K562 (cell line): ENCODE data around the gene EGFL7. TPM values are rescaled to one million over a fixed set of nuclear protein-coding genes. Genes with fewer than 3 reads are reported as not detected.
A peak's percentile ranks its signal among the peaks of the same experiment; 100 is the strongest.

Experiments
- BHLHE40 ChIP-seq: IDR thresholded peaks from 2 replicates; pipeline ENCODE4 v1.6.1; 2011; ENCODE audit warnings: low read length, improper control_type of control experiment
- CREM ChIP-seq: IDR thresholded peaks from 2 replicates; pipeline ENCODE4 v1.6.1; 2014; ENCODE audit warnings: antibody characterized with exemption, low read depth
- FUS ChIP-seq: fragments of 200-400 bp; formaldehyde crosslinking; optimal IDR thresholded peaks from 2 replicates; pipeline ENCODE3; 2017; ENCODE audit warnings: low read depth, low read length
- IRF2 ChIP-seq: sonication (generic); formaldehyde crosslinking; IDR thresholded peaks from 2 replicates; pipeline ENCODE4 v1.8.1; 2022; ENCODE audit warnings: mild to moderate bottlenecking, missing genetic modification reagents
- PRMT5 ChIP-seq: sonication (generic); formaldehyde crosslinking; IDR thresholded peaks from 2 replicates; pipeline ENCODE4 v1.5.0; 2020; ENCODE audit warnings: missing genetic modification reagents
- PRPF4 ChIP-seq: fragments of 200-400 bp; formaldehyde crosslinking; IDR thresholded peaks from one replicate; pipeline ENCODE4 v1.6.1; 2017; ENCODE audit warnings: low read length, low read depth, mild to moderate bottlenecking; ENCODE audit not compliant: insufficient read depth, poor library complexity, severe bottlenecking
- RBM14 ChIP-seq: fragments of 200-400 bp; formaldehyde crosslinking; IDR thresholded peaks from 2 replicates; pipeline ENCODE4 v1.6.1; 2018; ENCODE audit warnings: low read depth, mild to moderate bottlenecking, low read length, moderate library complexity, borderline replicate concordance; ENCODE audit not compliant: insufficient read depth
- RBM22 ChIP-seq: fragments of 200-400 bp; formaldehyde crosslinking; IDR thresholded peaks from 2 replicates; pipeline ENCODE4 v1.6.1; 2018; ENCODE audit warnings: low read length, low read depth; ENCODE audit not compliant: poor library complexity, severe bottlenecking
- RBM25 ChIP-seq: fragments of 200-400 bp; formaldehyde crosslinking; IDR thresholded peaks from 2 replicates; pipeline ENCODE4 v1.6.1; 2018; ENCODE audit warnings: low read length, low read depth, moderate library complexity; ENCODE audit not compliant: severe bottlenecking
- SETDB1 ChIP-seq: IDR thresholded peaks from one replicate; pipeline ENCODE4 v1.6.1; 2012; ENCODE audit warnings: low read length, control low read depth, inconsistent platforms
- SMARCB1 ChIP-seq: IDR thresholded peaks from 2 replicates; pipeline ENCODE4 v1.6.1; 2011; ENCODE audit warnings: improper control_type of control experiment, low read depth; ENCODE audit not compliant: insufficient read length
- SNIP1 ChIP-seq: fragments of 450-650 bp; IDR thresholded peaks from 2 replicates; pipeline ENCODE4 v1.7.1; 2017; ENCODE audit warnings: low read depth, mild to moderate bottlenecking
- TCF7 ChIP-seq: sonication (generic); IDR thresholded peaks from 2 replicates; pipeline ENCODE4 v1.6.1; 2016; ENCODE audit warnings: antibody characterized with exemption, borderline replicate concordance
- XRCC3 ChIP-seq: fragments of 450-650 bp; IDR thresholded peaks from 2 replicates; pipeline ENCODE4 v1.6.1; 2017; ENCODE audit warnings: mild to moderate bottlenecking, moderate library complexity
- ZBTB17 ChIP-seq: fragments of 450-650 bp; formaldehyde crosslinking; IDR thresholded peaks from 2 replicates; pipeline ENCODE4 v1.4.0; 2020; ENCODE audit warnings: mild to moderate bottlenecking
- ZNF57 ChIP-seq: fragments of 450-650 bp; formaldehyde crosslinking; IDR thresholded peaks from 2 replicates; pipeline ENCODE4 v1.4.0; 2020; ENCODE audit warnings: mild to moderate bottlenecking, moderate library complexity
- polyA plus RNA-seq, 8 experiments: library from polyadenylated mRNA; depleted of rRNA in 4 of 8; stranded (reverse) in 5 of 8; unstranded in 3 of 8; fragments of >200 nt; fragmentation: Nextera tagmentation in 2 of 8; fragmentation: Illumina TruSeq in 1 of 8; extraction: Ambion mirVana in 2 of 8; extraction: Trizol in 1 of 8; gene quantifications; 2 replicates each; pipeline versions ENCODE4 v1.2.1 to v1.2.3, GENCODE V29; 2011 to 2014; ENCODE audit warnings: inconsistent platforms in 1 of 8, missing spikeins in 1 of 8
- total RNA-seq, 7 experiments: library from RNA; depleted of rRNA in 6 of 7; stranded (reverse); fragments of >200 nt in 6 of 7; fragmentation: Illumina TruSeq in 2 of 7; extraction: Trizol in 2 of 7; gene quantifications; 2 replicates each; pipeline versions ENCODE4 v1.2.1 to v1.2.3, GENCODE V29; 2011 to 2021; ENCODE audit warnings: low replicate concordance in 1 of 7
- TF ChIP-seq, protein P1 (sequence below): fragments of 200-800 bp; sonication (Bioruptor generic); IDR thresholded peaks from 2 replicates; pipeline ENCODE4 v1.6.1; 2017; ENCODE audit warnings: missing genetic modification characterization, missing compliant biosample characterization
- TF ChIP-seq, protein P2 (sequence below): fragments of 450-650 bp; formaldehyde crosslinking; conservative IDR thresholded peaks from 2 replicates; pipeline ENCODE4 v1.4.0; 2022; ENCODE audit warnings: mild to moderate bottlenecking, missing genetic modification characterization
- TF ChIP-seq, protein P3 (sequence below): sonication (generic); formaldehyde crosslinking; IDR thresholded peaks from 2 replicates; pipeline ENCODE4 v1.4.0; 2020; ENCODE audit warnings: mild to moderate bottlenecking, missing genetic modification reagents
- TF ChIP-seq, protein P4 (sequence below), 2 experiments: fragments of 450-650 bp in 1 of 2; sonication (generic) in 1 of 2; formaldehyde crosslinking; conservative IDR thresholded peaks; 2 replicates each; pipeline versions ENCODE4 v1.4.0 to v1.8.1; 2020 to 2022; ENCODE audit warnings: mild to moderate bottlenecking in 1 of 2, missing genetic modification reagents in 1 of 2
- TF ChIP-seq, protein P5 (sequence below): sonication (generic); formaldehyde crosslinking; IDR thresholded peaks from 2 replicates; pipeline ENCODE4 v1.8.1; 2023; ENCODE audit warnings: mild to moderate bottlenecking, missing genetic modification reagents

Gene EGFL7
- total and polyA plus RNA-seq, 9 of the 15 experiments (the other 6 are each of a cell fraction or from before 2014, with no cell fraction given), result 1.5 to 286 (median 55.5) TPM

DNA sequence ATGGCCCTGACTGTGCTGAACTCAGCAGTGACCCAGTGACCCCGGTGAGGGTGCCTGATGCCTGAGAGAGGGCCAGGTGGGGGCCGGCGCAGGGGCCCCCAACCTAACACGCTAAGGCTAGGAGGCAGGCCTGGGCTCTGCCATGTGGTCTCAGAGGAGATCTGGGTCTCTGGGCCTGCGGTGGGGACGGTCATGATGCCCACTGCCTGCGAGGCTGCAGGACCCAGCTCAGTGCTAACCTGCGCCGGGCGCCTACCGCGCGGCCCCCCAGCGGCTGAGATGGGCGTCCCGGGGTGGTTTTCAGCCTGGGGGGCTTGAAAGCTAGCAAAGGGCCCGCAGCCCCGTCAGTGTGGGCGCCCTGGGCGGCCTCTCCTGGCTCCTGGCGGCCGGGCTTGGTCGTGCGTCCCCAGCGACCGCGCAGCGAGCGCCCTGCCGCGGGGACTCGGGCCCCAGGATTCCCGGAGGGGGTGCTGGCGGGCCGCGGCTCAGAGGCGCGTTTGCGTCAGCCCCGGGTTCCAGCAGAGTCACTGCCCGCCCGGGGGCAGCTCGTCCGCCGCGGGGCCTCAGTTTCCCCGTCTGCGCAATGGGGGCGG, 2.5 kb downstream of the EGFL7 start (continued):
- TF ChIP-seq SETDB1 (no peak), RBM22 (peak; percentile 40), TCF7 (no peak), SMARCB1 (no peak), PRPF4 (no peak), PRMT5 (CRISPR knock-in tag) (no peak), RBM25 (peak; percentile 97), FUS (peak; percentile 98), XRCC3 (no peak), CREM (peak; percentile 12; the same call in 1 of the 2 replicates), ZNF57 (0 out of 2 replicates have a peak, but pooled peaks have one; percentile 25), ZBTB17 (0 out of 2 replicates have a peak, but pooled peaks have one; percentile 41), IRF2 (CRISPR knock-in tag) (no peak), BHLHE40 (0 out of 2 replicates have a peak, but pooled peaks have one; percentile 8), SNIP1 (no peak), RBM14 (peak; percentile 87; the same call in 1 of the 2 replicates)
- TF ChIP-seq, protein P1, sequence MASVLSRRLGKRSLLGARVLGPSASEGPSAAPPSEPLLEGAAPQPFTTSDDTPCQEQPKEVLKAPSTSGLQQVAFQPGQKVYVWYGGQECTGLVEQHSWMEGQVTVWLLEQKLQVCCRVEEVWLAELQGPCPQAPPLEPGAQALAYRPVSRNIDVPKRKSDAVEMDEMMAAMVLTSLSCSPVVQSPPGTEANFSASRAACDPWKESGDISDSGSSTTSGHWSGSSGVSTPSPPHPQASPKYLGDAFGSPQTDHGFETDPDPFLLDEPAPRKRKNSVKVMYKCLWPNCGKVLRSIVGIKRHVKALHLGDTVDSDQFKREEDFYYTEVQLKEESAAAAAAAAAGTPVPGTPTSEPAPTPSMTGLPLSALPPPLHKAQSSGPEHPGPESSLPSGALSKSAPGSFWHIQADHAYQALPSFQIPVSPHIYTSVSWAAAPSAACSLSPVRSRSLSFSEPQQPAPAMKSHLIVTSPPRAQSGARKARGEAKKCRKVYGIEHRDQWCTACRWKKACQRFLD (CRISPR knock-in tag), result 0 out of 2 replicates have a peak, but pooled peaks have one; percentile 35
- TF ChIP-seq, protein P2, sequence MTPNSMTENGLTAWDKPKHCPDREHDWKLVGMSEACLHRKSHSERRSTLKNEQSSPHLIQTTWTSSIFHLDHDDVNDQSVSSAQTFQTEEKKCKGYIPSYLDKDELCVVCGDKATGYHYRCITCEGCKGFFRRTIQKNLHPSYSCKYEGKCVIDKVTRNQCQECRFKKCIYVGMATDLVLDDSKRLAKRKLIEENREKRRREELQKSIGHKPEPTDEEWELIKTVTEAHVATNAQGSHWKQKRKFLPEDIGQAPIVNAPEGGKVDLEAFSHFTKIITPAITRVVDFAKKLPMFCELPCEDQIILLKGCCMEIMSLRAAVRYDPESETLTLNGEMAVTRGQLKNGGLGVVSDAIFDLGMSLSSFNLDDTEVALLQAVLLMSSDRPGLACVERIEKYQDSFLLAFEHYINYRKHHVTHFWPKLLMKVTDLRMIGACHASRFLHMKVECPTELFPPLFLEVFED (CRISPR knock-in tag), result no peak
- TF ChIP-seq, protein P3, sequence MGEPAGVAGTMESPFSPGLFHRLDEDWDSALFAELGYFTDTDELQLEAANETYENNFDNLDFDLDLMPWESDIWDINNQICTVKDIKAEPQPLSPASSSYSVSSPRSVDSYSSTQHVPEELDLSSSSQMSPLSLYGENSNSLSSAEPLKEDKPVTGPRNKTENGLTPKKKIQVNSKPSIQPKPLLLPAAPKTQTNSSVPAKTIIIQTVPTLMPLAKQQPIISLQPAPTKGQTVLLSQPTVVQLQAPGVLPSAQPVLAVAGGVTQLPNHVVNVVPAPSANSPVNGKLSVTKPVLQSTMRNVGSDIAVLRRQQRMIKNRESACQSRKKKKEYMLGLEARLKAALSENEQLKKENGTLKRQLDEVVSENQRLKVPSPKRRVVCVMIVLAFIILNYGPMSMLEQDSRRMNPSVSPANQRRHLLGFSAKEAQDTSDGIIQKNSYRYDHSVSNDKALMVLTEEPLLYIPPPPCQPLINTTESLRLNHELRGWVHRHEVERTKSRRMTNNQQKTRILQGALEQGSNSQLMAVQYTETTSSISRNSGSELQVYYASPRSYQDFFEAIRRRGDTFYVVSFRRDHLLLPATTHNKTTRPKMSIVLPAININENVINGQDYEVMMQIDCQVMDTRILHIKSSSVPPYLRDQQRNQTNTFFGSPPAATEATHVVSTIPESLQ, result no peak
- TF ChIP-seq, protein P4, sequence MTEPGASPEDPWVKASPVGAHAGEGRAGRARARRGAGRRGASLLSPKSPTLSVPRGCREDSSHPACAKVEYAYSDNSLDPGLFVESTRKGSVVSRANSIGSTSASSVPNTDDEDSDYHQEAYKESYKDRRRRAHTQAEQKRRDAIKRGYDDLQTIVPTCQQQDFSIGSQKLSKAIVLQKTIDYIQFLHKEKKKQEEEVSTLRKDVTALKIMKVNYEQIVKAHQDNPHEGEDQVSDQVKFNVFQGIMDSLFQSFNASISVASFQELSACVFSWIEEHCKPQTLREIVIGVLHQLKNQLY (CRISPR knock-in tag; conservative IDR thresholded peaks at IDR 0.05), result no peak
- TF ChIP-seq, protein P5, sequence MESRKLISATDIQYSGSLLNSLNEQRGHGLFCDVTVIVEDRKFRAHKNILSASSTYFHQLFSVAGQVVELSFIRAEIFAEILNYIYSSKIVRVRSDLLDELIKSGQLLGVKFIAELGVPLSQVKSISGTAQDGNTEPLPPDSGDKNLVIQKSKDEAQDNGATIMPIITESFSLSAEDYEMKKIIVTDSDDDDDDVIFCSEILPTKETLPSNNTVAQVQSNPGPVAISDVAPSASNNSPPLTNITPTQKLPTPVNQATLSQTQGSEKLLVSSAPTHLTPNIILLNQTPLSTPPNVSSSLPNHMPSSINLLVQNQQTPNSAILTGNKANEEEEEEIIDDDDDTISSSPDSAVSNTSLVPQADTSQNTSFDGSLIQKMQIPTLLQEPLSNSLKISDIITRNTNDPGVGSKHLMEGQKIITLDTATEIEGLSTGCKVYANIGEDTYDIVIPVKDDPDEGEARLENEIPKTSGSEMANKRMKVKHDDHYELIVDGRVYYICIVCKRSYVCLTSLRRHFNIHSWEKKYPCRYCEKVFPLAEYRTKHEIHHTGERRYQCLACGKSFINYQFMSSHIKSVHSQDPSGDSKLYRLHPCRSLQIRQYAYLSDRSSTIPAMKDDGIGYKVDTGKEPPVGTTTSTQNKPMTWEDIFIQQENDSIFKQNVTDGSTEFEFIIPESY, result peak; percentile 48; the same call in 1 of the 2 replicates
